ENCODE results near the gene TEN1.

Gene TEN1

GRCh38 chr17:76032780-76033108, 53.7 kb downstream of the TEN1 start:
- TF ChIP-seq, protein P1, sequence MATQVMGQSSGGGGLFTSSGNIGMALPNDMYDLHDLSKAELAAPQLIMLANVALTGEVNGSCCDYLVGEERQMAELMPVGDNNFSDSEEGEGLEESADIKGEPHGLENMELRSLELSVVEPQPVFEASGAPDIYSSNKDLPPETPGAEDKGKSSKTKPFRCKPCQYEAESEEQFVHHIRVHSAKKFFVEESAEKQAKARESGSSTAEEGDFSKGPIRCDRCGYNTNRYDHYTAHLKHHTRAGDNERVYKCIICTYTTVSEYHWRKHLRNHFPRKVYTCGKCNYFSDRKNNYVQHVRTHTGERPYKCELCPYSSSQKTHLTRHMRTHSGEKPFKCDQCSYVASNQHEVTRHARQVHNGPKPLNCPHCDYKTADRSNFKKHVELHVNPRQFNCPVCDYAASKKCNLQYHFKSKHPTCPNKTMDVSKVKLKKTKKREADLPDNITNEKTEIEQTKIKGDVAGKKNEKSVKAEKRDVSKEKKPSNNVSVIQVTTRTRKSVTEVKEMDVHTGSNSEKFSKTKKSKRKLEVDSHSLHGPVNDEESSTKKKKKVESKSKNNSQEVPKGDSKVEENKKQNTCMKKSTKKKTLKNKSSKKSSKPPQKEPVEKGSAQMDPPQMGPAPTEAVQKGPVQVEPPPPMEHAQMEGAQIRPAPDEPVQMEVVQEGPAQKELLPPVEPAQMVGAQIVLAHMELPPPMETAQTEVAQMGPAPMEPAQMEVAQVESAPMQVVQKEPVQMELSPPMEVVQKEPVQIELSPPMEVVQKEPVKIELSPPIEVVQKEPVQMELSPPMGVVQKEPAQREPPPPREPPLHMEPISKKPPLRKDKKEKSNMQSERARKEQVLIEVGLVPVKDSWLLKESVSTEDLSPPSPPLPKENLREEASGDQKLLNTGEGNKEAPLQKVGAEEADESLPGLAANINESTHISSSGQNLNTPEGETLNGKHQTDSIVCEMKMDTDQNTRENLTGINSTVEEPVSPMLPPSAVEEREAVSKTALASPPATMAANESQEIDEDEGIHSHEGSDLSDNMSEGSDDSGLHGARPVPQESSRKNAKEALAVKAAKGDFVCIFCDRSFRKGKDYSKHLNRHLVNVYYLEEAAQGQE (IDR thresholded peaks at IDR 0.05; ENCODE audit: insufficient read depth in 1 of 2, low read depth in 2 of 2, low read length in 2 of 2), result no peak
- TF ChIP-seq SIN3A (IDR thresholded peaks at IDR 0.05; ENCODE audit: borderline replicate concordance, insufficient read depth, low read length) (no peak), POLR2AphosphoS5 (IDR thresholded peaks at IDR 0.05; ENCODE audit: low read depth, low read length) (no peak)

DNA sequence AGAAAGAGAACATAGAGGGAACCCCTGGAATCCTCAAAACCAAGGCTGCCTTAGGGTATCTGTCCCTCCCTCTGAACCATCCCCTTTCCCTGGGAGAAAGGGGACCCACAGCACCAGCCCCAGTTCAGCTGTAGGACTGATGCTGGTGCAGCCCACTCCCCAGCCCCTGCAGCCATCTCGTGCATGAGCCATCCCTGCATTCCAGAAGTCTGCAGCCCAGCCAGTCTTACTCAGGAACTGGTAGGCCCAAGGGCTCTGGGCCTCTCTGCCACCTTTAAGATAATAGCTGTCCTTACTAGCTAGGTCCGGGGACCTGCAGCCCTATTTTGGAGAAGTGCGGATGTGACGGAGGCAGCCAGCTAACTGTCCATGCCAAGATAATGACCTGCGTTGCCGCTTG, 54.1 kb downstream of the TEN1 start:
- TF ChIP-seq, protein P1 (IDR thresholded peaks at IDR 0.05; ENCODE audit: insufficient read depth in 1 of 2, low read depth in 2 of 2, low read length in 2 of 2), result no peak
- TF ChIP-seq SIN3A (IDR thresholded peaks at IDR 0.05; ENCODE audit: borderline replicate concordance, insufficient read depth, low read length) (no peak), TAF1 (IDR thresholded peaks at IDR 0.05; ENCODE audit: borderline replicate concordance, insufficient read depth, low read length) (no peak), POLR2AphosphoS5 (IDR thresholded peaks at IDR 0.05; ENCODE audit: low read depth, low read length) (no peak), FOXP2 (optimal IDR thresholded peaks at IDR 0.05; ENCODE audit: borderline replicate concordance, extremely low read depth, extremely low read length, insufficient read depth) (no peak)

DNA sequence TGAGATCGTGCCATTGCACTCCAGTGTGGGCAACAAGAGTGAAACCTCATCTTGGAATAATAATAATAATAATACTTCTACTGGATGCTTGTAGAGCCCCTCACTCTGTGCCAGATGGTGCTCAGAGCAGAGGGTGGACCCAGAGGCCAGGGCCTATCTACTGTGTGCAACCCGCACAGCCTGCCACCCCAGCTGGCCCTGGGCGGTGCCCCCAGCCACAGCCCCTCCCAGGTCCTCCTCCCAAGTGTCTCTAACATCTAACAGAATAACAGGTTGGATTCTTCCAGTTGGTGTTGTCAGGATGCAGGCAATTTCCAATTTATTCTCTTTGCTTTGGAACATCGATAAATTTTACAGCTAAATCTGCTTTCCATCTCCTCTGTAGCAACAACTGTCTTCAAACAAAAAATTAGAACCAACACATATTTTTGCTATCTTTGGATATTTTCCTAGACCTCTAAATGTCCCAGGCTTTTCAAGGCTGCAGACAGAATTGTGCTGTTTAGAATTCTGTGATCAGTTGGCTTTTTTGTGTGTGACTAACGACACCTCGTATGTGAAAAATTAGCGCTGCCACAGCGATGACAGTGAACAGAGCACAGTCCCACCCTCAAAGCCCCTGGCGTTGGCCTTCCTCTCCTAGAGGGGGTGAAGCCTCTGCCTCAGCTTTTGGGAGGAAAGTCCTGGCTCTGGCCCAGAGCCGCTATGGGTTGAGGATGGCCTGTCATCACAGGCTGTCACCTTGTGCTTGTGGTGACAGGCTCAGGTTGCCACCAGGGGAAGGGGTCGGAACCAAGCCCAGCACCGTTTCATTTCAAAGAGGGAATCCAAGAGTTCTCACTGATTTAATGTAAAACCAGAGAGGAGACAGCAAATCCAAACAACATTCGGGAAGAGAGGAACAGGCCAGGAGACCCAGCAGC, 55.6 kb downstream of the TEN1 start:
- TF ChIP-seq POLR2AphosphoS5 (IDR thresholded peaks at IDR 0.05; ENCODE audit: low read depth, low read length), result no peak
- TF ChIP-seq, protein P1 (IDR thresholded peaks at IDR 0.05; ENCODE audit: insufficient read depth in 1 of 2, low read depth in 2 of 2, low read length in 2 of 2), result no peak
- no peak for TF ChIP-seq SIN3A (IDR thresholded peaks at IDR 0.05; ENCODE audit: borderline replicate concordance, insufficient read depth, low read length)
- TF ChIP-seq TAF1 (IDR thresholded peaks at IDR 0.05; ENCODE audit: borderline replicate concordance, insufficient read depth, low read length), result no peak
- TF ChIP-seq FOXP2 (optimal IDR thresholded peaks at IDR 0.05; ENCODE audit: borderline replicate concordance, extremely low read depth, extremely low read length, insufficient read depth), result no peak

DNA sequence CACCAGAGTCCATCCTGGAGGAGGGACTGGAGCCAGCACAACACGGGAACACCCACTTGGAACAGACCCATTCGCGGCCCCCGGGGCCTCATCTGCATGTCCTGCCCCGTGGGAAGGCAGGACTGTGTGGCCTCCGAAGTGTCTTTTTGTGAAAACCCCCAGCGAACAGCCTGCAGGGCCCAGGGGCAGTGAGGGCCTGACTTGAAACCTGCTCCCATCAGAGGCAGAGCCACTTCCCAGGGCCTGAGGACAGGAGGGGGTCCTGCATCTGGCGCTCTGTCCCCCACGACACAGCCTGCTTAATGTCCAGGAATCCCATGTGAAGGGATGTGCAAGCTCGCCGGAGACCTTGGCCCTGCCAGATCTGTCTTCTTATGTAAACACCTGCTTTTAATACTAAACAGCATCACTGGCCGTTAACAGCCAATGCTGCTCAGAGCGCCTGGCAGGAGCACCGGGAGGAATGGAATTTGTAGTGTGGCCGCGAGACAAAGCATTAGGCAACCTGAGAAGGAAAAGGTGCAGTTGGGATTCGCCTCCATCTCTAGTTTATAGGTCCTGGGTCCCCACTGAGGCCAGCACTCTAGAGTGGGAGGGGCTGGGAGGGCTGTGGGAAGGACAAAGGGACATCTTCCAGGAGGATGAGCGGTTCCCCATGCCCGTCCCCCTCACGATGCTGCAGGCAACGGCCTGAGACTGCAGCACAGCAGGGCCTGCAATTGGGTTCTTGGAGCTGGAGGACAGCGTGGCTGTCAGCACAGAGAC, 57.6 kb downstream of the TEN1 start:
- no peak for TF ChIP-seq POLR2AphosphoS5 (IDR thresholded peaks at IDR 0.05; ENCODE audit: low read depth, low read length)
- no peak for TF ChIP-seq SIN3A (IDR thresholded peaks at IDR 0.05; ENCODE audit: borderline replicate concordance, insufficient read depth, low read length)
- no peak for TF ChIP-seq TAF1 (IDR thresholded peaks at IDR 0.05; ENCODE audit: borderline replicate concordance, insufficient read depth, low read length)
- TF ChIP-seq FOXP2 (optimal IDR thresholded peaks at IDR 0.05; ENCODE audit: borderline replicate concordance, extremely low read depth, extremely low read length, insufficient read depth), result no peak
- TF ChIP-seq, protein P1 (IDR thresholded peaks at IDR 0.05; ENCODE audit: insufficient read depth in 1 of 2, low read depth in 2 of 2, low read length in 2 of 2), result no peak

Data from PFSK-1 (cell line).